GM19193 (cell line): Measurements from ENCODE around the gene COLEC11.
A peak's percentile ranks its signal among the peaks of the same experiment; 100 is the strongest.

Experiments
- POLR2A ChIP-seq: IDR thresholded peaks from 4 replicates; pipeline ENCODE4 v1.6.1; 2011; ENCODE audit not compliant: insufficient read depth, insufficient read length; ENCODE audit errors: extremely low read depth

Gene COLEC11

GRCh38 chr2:3580449-3580848 lies 14.5 kb upstream of the COLEC11 start:
- TF ChIP-seq POLR2A = no peak

GRCh38 chr2:3581367-3582262 lies 13.3 kb upstream of the COLEC11 start:
- TF ChIP-seq POLR2A = peak; percentile 4

DNA sequence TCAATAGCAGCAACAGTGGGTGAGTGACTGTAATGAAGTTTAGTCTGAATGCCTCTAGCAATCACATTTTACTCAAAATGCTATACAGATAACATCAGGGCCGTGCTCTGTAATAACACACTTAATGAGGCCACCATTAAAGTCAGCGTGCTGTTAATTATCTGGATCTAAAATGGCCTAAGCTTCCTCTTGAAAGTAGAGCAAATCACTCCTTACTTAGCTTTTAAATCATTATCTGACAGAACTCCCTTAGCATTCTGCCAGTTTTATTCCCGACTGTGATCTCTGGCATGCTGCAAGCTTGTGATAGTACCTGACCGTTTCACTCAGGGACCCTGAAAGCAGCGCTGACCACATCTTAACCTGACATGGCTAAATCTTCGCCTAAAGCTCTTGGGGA lies 10.8 kb upstream of the COLEC11 start:
- TF ChIP-seq POLR2A = no peak

DNA sequence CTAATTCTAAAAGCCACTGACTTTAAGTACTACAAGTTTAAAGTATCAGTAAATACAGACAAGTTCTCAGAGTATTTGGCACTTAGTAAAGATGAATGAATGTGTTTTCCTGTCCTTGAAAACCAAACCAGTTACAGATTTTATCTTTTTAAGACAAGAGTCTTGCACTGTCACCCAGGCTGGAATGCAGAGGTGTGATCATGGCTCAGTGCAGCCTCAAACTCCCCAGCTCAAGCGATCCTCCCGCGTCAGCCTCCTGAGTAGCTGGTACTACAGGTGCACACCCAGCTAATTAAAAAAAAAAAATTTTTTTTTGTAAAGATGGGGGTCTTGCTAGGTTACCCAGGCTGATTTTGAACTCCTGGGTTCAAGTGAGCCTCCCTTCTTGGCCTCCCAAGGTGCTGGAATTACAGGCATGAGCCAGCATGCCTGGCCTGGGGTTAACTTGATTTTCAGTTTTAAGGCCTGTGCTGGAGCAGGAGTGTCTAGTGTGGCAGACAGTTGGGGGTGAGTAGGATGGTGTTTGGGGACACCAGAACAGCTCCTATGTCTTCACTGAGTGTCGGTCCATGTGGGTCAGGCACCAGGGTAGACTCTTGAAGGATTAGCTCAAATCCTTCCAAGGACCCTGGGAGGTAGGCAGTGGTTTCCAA lies 10.2 kb upstream of the COLEC11 start:
- TF ChIP-seq POLR2A = no peak

DNA sequence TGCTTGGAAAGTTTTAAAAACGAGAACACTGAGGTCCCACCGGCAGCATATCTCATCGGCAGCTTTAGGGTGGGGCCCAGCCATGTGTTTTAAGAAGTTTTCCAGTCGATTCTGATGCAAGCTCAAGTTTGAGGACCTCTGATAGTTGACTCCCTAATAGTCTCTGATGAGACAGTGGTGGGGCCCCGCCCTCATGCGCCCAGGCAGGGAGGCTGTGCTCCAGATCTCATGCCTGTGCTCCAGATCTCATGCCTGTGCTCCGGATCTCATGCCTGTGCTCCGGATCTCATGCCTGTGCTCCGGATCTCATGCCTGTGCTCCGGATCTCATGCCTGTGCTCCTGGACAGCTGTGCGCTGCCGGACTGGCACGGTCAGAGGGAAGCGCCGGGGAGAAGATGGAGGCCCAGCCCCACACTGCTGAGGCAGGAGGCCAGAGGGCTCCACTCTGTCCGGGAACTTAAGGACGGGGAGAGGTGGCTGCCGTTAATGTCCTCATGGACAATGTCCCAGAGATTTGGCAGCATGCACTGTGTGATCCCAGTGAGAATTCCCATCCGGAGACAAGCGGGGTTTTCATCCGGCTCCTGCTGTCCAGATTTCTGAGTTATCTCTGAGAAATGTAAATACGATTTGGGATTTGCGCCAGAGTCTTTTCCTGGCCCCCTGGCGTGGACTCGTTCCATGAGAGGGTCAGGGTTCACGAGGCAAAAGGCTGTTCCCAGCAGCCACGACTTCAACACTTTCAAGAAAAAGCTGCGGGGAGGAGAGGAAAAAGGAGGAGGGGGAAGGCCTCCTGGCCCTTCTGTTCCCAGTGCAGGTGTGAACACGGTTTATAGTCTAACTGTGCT lies 9.4 kb upstream of the COLEC11 start:
- TF ChIP-seq POLR2A = no peak

- TF ChIP-seq POLR2A = no peak
These were observed 8.7 kb upstream of the COLEC11 start for GRCh38 chr2:3586220-3586619.

DNA sequence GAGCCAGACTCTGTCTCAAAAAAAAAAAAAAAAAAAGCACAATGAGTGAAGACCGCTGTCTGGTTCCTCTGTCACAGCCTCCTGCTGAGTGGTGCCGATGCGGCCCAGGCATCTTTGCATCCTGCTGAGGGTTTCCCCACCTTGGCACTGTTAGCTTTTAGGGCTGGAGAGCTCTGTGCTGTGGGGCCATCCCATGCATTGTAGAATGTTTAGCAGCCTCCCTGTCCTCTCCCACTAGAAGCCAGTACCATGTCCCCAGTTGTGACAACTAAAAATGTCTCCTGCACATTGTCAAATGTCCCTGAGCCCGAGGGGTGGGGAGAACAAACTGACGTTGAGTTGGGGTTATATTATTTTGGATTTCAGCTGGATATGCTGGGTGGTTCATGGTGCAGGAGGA lies 7.9 kb upstream of the COLEC11 start:
- TF ChIP-seq POLR2A = no peak

DNA sequence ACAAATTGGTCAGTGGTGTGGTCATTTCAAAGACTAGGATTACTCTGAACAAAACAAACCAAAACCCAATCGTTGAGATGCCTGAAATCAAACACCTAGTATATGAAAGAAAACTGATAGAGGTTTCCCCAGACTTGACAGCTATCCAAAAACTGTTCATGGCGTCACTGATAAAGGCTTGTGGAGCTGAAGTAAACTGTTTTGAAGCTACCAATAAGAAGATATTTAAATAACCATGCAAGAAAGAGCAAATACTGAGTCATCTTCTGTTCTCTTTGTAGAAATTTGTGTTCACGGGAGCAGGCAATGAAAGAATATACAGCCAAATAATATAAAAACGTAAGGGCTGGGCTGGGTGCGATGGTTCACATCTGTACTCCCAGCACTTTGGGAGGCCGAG lies 7.5 kb upstream of the COLEC11 start:
- no peak for TF ChIP-seq POLR2A

- no peak for TF ChIP-seq POLR2A
These were observed 6.8 kb upstream of the COLEC11 start for GRCh38 chr2:3588084-3588483.

DNA sequence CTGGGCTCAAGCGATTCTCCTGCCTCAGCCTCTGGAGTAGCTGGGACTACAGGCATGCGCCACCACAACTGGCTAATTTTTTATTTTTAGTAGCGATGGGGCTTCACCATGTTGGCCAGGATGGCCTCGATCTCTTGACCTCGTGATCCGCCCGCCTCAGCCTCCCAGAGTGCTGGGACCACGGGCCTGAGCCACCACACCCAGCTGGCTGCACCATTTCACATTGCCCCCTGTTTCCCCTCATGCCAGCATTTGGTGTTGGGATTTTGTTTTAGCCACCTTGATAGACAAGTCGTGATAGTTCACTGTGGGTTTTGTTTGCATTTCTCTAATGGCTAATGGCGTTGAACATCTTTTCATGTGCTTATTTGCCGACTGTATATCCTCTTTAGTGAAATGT lies 5.8 kb upstream of the COLEC11 start:
- TF ChIP-seq POLR2A = no peak

- TF ChIP-seq POLR2A = no peak
These were observed 492 bp downstream of the COLEC11 start for GRCh38 chr2:3595404-3595803.

DNA sequence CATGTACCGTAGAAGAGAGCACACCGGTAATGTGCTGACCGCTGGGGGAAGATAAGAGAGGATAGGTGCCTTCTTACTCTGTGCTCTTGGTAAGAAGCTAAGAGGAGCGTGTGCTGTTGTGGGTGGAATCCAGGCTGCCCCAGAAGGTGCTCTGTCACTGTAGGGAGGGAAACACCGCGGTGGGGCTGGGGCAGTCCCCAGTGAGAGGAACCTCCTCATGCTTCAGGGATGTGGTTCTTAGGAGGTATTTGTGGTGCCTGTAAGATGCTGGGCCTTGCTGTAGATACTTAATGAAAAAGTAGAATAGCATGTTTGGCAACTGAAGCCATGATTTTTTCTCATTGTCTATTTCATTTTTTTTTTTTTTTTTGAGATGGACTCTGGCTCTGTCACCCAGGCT lies 1.1 kb downstream of the COLEC11 start:
- TF ChIP-seq POLR2A = no peak

DNA sequence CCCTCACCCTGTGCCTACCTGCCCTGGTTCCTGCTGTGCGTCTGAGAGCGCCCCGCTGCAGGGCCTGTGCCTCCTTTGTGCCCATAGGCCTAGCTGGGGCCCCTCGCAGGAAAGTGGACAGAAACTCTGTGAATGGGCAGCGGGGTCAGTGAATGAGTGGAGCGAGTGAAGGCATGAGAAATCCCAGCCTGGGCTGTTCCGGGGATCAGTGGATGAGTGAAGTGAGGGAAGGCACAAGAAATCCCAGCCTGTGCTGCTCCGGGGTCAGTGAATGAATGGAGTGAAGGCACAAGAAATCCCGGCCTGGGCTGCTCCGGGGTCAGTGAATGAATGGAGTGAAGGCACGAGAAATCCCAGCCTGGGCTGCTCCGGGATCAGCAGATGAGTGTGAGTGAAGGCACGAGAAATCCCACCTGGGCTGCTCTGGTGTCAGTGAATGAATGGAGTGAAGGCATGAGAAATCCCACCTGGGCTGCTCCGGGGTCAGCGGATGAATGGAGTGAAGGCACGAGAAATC lies 2.0 kb downstream of the COLEC11 start:
- TF ChIP-seq POLR2A = no peak

- no peak for TF ChIP-seq POLR2A
These were observed 2.7 kb downstream of the COLEC11 start for GRCh38 chr2:3597567-3597966.
